Measurements from ENCODE around the gene CNR2. TPM values are rescaled to one million over a fixed set of nuclear protein-coding genes. Genes with fewer than 3 reads are reported as not detected.
A peak's percentile ranks its signal among the peaks of the same experiment; 100 is the strongest.

CNR2 gene
- total and polyA plus RNA-seq, 2 of the 4 experiments (the other 2 are of a cell fraction), result not detected

DNA sequence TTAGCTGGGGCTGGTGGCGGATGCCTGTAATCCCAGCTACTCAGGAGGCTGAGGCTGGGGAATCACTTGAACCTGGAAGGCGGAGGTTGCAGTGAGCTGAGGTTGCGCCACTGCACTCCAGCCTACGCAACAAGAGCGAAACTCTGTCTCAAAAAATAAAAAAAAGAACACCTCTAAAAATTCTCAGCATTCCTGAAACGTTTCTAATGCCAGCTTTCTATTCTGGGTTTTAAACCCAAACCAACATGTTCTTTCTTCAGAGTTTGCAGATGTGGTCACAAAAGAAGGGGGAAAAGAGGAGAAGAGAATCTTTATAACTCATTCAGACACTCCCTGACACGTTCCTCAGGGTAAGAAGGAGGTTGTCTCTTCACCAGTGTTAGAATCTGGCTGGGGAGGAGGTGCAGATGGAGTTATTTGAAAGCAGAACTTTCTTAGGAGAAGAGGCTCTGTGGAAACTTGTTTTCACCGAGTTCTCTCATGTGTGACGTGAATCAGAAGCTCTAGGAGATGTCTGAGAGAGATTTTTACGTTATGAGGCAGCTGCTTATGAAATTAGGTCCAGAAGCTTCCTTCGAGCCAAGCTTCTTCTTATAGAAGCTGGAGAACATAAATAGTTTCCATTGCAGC, 17.8 kb upstream of the CNR2 start:
- CTCF ChIA-PET, result no interaction called here

More for the DNA sequence above, 17.8 kb upstream of the CNR2 start:
- Histone ChIP-seq H2BK15ac (ENCODE audit: low read depth, low read length) (no peak overlapping the region), H4K8ac (ENCODE audit: low read depth in 2 of 2, low read length in 2 of 2) (peak overlapping the region in 1 of 2 experiments; percentile 31; a peak in 1 of 4 replicates), H3K36me3 (ENCODE audit: control insufficient read depth, insufficient read depth, low read length) (no peaks in the 10 kb centered on the region), H4K20me1 (ENCODE audit: insufficient read depth, low read length) (no peaks in the 10 kb centered on the region), H2BK120ac (ENCODE audit: low read depth, low read length) (peak overlapping the region; percentile 47; the same call in 1 of the 2 replicates), H3K14ac (replicated peaks; ENCODE audit: low read depth, low read length) (peak overlapping the region; percentile 84; the same call in 1 of the 2 replicates), H2AK9ac (replicated peaks; ENCODE audit: low read depth, low read length, poor library complexity) (no peak overlapping the region), H3K23ac (ENCODE audit: low read depth, low read length) (peak overlapping the region; percentile 18; the same call in 1 of the 2 replicates), H3K4me3 (ENCODE audit: insufficient read depth, low read depth, low read length) (peak overlapping the region; percentile 18; the same call in 1 of the 2 replicates), H2AFZ (replicated peaks; ENCODE audit: low read length, poor library complexity) (no peak overlapping the region), H3K9ac (ENCODE audit: low read depth, low read length) (0 out of 2 replicates have a peak overlapping the region, but pooled peaks have one; percentile 58), H3K56ac (ENCODE audit: extremely low read depth, insufficient read depth, low read length) (no peak overlapping the region), H4K91ac (ENCODE audit: insufficient read depth, low read depth, low read length) (no peak overlapping the region), H3K79me1 (ENCODE audit: low read depth in 1 of 2, low read length in 2 of 2) (no peaks in the 10 kb centered on the region), H3K27ac (ENCODE audit: insufficient read depth, low read length) (no peak overlapping the region), H3K18ac (ENCODE audit: low read depth, low read length) (peak overlapping the region; percentile 85; the same call in 1 of the 2 replicates), H3K4ac (ENCODE audit: low read depth, low read length) (no peak overlapping the region), H3K9me1 (ENCODE audit: insufficient read depth, low read length) (no peaks in the 10 kb centered on the region), H3K9me3 (ENCODE audit: control insufficient read depth, insufficient read depth, low read length) (no peaks in the 10 kb centered on the region), H3K27me3 (ENCODE audit: control insufficient read depth, insufficient read depth, low read length) (peaks cover 14% of the 10 kb centered on the region), H3K4me1 (ENCODE audit: control insufficient read depth, insufficient read depth, low read length) (no peaks in the 10 kb centered on the region), H2AK5ac (ENCODE audit: low read depth, low read length) (no peak overlapping the region), H2BK5ac (ENCODE audit: low read depth, low read length, poor library complexity, severe bottlenecking) (peak overlapping the region; percentile 76), H4K5ac (ENCODE audit: low read depth, low read length) (no peak overlapping the region; the same call in 1 of the 2 replicates), H3K4me2 (ENCODE audit: low read depth, low read length) (peak overlapping the region; percentile 90), H2BK20ac (ENCODE audit: low read depth, low read length) (peak overlapping the region; percentile 20; the same call in 1 of the 2 replicates)
- TF ChIP-seq ELK1 (IDR thresholded peaks at IDR 0.05; ENCODE audit: borderline replicate concordance, low read depth, low read length), result no peak
- no peak for TF ChIP-seq RAD21 (IDR thresholded peaks at IDR 0.05; ENCODE audit: low read length)
- peak; percentile 22; the same call in 1 of the 2 replicates for TF ChIP-seq CEBPB (IDR thresholded peaks at IDR 0.05; ENCODE audit: low read depth, low read length)
- intact Hi-C loops (cut with micrococcal nuclease) (no loop called here), in situ Hi-C loops (cut with MboI; ENCODE audit: low sequenced_read_pairs) (no loop called here), dilution Hi-C loops (cut with HindIII; ENCODE audit: low sequenced_read_pairs, unreplicated experiment) (no loop called here)
- POLR2A ChIA-PET (ENCODE audit: unreplicated experiment), result interaction anchor here (0.7 kb wide), 1 partner anchor 629 kb away, joined by 3 read pairs; no protein-coding TSS in a partner anchor
- DNase-seq, result peak; percentile 59
- no TSS peak for BruUV-seq (replicated peaks)
- ATAC-seq (ENCODE audit: low read depth), result peak; percentile 35
- no CpG with 5 or more reads among the region's 11 CpGs for WGBS, 2 experiments (ENCODE audit: extremely low coverage in 2 of 2, insufficient read length in 1 of 2)
